ENCODE measurements around the gene CCDC142.
"Not testable (repeated sequence)": the region's sequence is repeated elsewhere in the genome, so short reads cannot be mapped to it uniquely, and the experiment has no call there.

Gene CCDC142

DNA sequence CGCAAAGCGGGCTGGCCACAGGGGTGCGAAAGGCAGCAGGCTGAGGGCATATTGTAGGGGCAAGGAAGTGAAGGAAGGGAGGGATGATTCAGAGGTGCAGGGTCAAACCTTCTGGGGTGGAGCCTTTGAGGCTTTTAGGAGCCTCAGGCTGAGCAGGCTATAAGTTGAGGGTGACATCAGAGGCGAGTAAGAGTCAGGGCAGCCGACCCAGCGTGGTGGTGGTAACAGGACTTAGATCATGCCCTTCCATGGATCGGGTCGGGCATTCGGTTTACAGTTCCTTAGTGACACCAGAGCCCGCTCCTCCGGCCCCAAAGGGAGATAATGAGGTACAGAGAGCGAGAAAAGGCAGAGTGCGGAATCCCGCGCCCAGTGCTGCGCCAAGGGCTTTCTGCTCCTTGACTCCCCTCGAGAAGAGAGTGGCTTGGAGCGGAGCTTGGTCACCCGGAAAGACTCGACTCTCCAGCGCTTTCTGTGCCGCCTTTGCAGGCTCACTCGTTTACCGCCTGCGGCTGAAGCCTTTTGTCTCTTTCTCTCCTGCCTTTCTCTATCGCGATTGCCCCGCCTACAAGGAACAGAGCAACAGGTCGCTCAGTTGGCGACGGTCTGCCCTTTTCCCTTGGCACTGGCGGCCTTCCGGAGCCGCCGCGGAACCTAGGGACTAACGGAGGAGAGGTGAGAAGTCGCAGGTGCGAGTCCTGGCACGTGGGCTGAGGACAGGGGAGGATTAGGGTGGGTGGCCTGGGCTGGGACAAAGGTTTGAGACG, 15.9 kb upstream of the CCDC142 start:
- DNase-seq, result no peak

- DNase-seq, result no peak
Measured at GRCh38 chr2:74497777-74498499, 15.1 kb upstream of the CCDC142 start.

DNA sequence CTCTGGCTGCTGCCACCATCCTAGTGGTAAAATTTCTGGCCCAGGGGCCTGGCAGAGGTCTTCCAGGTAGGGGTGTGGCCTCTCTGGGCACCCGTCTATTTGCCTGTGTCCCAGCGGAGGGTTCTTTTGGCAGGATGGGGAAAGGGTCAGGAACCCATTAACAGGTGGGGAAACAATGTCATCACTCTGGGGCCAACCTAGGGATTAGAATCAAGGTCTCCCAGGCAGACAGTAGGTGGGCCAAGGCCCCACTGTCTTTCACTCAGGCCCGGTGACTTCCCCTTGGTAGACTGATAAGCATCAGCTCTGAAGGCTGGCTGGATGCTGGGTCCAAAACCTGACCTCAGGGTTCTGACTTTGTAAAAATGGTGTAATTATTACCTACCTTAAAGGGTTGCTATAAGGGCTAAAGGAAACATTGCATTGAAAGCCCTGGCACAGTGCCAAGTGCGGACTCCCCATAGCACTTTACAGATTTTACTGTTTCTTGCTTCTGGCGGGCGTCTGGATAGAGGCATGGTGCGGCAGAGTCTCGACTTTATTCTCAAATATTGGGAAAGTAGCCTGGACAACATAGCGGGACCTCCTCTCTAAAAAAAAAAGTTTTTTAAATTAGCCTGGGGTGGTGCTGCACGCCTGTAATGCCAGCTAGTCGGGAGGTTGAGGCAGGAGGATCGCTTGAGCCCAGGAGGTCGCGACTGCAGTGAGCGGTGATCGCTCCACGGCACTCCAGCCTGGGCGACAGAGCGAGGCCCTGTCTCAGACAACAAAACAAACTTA, 14.4 kb upstream of the CCDC142 start:
- DNase-seq, result no peak

GRCh38 chr2:74495440-74495839, 12.6 kb upstream of the CCDC142 start:
- no peak for DNase-seq

- DNase-seq, result no peak
Measured at GRCh38 chr2:74493546-74493945, 10.7 kb upstream of the CCDC142 start.

DNA sequence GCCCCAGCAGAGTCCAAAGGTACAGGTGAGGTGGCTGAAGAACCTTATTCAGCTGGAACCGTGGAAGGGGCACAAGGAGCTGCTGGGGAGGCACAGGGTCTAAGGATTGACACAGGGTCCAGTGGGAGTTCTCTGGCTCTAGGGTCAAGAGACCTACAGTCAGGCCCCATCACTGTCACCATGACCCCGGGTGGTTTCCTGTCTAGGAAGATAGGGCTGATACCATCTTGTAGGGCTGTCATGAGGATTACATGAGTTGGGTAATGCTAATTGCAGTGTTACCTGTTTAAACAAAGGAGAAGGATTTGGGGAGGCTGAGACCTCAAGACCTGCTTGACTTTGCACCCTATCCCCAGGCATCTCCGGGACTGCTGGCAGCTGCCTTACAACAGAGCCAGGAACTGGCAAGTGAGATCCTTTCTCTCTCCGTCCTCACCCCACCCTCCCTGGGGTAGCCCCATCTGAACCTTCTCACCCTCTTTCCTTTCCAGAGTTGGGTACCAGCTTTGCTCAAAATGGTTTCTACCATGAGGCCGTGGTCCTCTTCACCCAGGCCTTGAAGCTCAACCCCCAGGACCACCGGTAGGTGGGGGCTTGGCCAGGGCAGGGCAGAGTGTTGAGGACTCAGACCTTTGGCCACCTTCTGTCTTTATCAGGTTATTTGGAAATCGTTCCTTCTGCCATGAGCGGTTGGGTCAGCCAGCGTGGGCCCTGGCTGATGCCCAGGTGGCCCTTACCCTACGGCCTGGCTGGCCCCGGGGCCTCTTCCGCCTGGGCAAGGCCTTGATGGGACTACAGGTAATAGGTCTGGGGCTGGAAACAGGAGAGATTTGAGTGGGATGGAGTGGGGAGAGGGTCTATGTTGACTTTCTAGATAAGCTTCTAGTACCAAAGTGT, 9.1 kb upstream of the CCDC142 start:
- DNase-seq, result no peak

- DNase-seq, result no peak
Measured at GRCh38 chr2:74489906-74490305, 7.1 kb upstream of the CCDC142 start.

- no peak for DNase-seq
Measured at GRCh38 chr2:74488643-74489481, 6.1 kb upstream of the CCDC142 start.

GRCh38 chr2:74486141-74486540, 3.3 kb upstream of the CCDC142 start:
- no peak for DNase-seq

DNA sequence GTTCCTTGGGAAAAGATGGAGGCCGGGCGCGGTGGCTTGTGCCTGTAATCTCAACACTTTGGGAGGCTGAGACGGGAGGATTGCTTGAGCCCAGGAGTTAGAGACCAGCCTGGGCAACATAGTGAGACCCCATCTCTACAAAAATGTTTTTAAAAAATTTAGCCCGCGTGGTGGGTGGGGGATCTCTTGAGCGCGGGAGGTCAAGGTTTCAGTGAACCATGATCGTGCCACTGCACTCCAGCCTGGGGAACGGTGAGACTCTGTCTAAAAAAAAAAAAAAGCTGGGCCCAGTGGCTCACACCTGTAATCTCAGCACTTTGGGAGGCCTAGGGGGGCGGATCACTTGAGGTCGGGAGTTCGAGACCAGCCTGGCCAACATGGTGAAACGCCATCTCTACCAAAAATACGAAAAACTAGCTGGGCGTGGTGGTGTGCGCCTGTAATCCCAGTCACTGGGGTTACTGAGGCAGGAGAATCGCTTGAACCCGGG, 922 bp upstream of the CCDC142 start:
- not testable (repeated sequence) for DNase-seq

DNA sequence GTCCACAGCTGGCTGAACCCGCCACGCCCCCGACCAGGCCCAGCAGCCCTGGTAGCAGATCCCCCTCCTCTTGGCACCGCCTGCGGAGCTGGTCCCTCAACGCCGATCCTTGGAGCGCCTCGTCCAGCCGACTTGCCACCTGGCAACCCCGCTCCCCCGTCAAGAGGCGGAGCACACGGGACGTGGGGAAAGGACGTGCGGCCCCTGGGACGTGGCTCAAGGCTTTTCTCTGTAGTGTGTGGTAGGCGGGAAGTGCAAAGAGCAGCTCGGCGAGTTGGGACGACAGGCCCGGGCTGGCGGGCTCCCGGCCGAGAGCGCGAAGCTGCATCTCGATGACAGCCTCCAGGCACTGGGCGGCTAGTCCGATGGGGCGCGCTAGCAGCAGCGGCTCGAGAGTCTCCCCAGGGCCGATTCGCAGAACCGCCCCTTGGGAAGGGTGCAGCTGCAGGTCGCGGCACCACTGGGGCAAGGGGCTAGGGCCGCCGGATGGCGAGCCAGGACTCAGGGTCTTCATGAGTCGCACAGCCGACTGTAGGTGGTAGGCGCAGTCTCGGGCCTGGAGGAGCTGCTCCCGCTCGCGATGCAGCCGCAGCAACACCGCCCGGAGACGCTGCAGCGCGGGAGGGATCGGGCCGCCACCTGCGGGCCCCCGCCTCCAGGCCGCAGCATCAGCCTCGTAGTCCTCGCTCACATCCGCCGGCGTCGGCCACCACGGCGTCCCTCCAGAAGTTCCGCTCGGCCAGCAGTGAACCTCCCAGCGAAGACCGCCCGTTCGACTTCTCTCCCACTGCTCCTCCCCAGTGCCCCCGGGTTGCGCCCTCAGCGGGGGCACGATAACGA, 617 bp downstream of the CCDC142 start:
- DNase-seq, result no peak

DNA sequence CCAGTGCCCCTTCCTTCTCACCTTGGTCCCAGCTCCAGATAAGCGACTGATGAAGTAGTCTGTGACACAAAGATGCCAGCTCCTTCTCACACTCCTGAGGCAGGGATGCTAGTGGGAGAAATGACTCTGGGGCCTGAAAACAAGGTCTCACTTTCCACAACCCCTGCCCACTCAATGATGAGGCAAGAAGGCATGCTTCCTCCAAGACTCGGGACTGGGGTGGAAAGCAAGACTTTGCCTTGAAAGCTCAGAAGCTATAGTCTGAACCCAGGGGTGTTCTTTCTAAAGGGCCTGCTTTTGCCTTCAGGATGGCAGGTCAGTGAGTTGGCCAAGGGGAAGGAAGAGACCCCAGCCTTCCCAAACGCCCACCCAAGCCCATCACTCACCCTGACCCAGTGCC, 1.4 kb downstream of the CCDC142 start:
- DNase-seq, result no peak

DNA sequence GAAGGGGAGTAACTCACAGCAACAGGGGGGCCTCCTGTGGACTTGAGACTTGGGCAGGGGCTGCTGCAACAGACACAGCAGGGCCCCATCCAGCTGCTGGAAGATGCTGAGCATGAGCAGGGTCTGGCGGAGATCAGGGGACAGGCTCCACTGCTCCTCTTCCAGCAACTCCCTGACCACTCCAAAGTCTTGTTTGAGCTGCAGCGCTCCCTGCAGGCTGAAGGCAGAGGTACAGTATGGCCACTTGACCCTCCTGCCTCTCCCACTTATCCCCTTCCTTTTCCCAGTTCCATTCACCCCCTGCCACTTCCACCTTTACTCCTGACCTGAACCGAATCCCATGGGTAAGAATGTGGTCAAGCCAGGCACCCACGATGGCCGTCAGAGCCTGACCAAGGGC, 7.9 kb downstream of the CCDC142 start:
- DNase-seq, result no peak

- DNase-seq, result no peak
Measured at GRCh38 chr2:74474481-74474880, 8.3 kb downstream of the CCDC142 start.

- DNase-seq, result no peak
Measured at GRCh38 chr2:74472945-74473258, 9.9 kb downstream of the CCDC142 start.

- DNase-seq, result peak; percentile 94
Measured at GRCh38 chr2:74472086-74472944, 10.5 kb downstream of the CCDC142 start, which contains the start of gene MRPL53. Gene MRPL53 (minus strand): TSS chr2:74472680. CDS start chr2:74472660, 20 bp downstream.

GRCh38 chr2:74471332-74472065, 11.3 kb downstream of the CCDC142 start:
- DNase-seq, result no peak

DNA sequence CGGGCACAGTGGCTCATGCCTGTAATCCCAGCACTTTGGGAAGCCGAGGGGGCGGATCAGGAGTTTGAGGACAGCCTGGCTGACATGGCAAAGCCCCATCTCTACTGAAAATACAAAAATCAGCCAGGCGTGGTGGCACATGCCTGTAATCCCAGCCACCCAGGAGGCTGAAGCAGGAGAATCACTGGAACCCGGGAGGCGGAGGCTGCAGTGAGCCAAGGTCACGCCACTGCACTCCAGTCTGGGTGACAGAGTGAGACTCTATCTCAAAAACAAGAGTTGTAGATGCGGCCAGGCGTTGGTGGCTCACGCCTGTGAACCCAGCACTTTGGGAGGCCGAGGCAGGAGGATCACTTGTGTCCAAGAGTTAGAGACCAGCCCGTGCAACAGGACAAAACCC, 12.1 kb downstream of the CCDC142 start:
- DNase-seq, result not testable (repeated sequence)

GRCh38 chr2:74464406-74464805, 18.4 kb downstream of the CCDC142 start:
- DNase-seq, result no peak

Measured in fibroblast of skin of back (primary cell).